AG04450 (cell line): ENCODE results near the gene MARVELD1. TPM values are rescaled to one million over a fixed set of nuclear protein-coding genes. Genes with fewer than 3 reads are reported as not detected.

Experiments
- CTCF ChIA-PET: fragments of 300-600, 350-600 bp; formaldehyde crosslinking; extraction: SDS; loops from one replicate; lab custom pipeline; 2022; ENCODE audit warnings: antibody characterized with exemption, inconsistent platforms; lab: Charles Lee
- POLR2A ChIA-PET: fragments of 350-600 bp; formaldehyde crosslinking; extraction: SDS; loops from one replicate; lab custom pipeline; 2021; ENCODE audit warnings: antibody characterized with exemption, inconsistent platforms; lab: Yijun Ruan, JAX
- DNase-seq: peaks from one replicate; pipeline ENCODE4 v3.0.0-alpha.2; 2011; ENCODE audit warnings: low read depth, low spot score
- H3K27ac ChIP-seq: one replicate; pipeline ENCODE4 v1.5.1; 2012; ENCODE audit warnings: low read depth, low read length, control low read depth
- H3K27me3 ChIP-seq: one replicate; pipeline ENCODE4 v1.6.0; 2012; ENCODE audit warnings: low read length; ENCODE audit not compliant: control insufficient read depth, insufficient read depth
- H3K4me3 ChIP-seq: 2 replicates; pipeline ENCODE4 v1.5.1; 2011; ENCODE audit warnings: mild to moderate bottlenecking, low read depth, low read length, control low read depth
- H3K9me3 ChIP-seq: 2 replicates; pipeline ENCODE4 v1.5.1; 2012; ENCODE audit warnings: low read length; ENCODE audit not compliant: control insufficient read depth, insufficient read depth
- polyA plus RNA-seq: library from polyadenylated mRNA; depleted of rRNA; stranded (reverse); fragments of >200 nt; gene quantifications from 2 replicates; pipeline ENCODE4 v1.2.3, GENCODE V29; 2011; rRNA removed
- TF ChIP-seq, protein P1 (sequence below): IDR thresholded peaks from 2 replicates; pipeline ENCODE4 v1.5.1; 2011; ENCODE audit warnings: low read depth, low read length, control low read depth, inconsistent platforms

Gene MARVELD1
- polyA plus RNA-seq, 1 experiment, result 76.2 TPM

DNA sequence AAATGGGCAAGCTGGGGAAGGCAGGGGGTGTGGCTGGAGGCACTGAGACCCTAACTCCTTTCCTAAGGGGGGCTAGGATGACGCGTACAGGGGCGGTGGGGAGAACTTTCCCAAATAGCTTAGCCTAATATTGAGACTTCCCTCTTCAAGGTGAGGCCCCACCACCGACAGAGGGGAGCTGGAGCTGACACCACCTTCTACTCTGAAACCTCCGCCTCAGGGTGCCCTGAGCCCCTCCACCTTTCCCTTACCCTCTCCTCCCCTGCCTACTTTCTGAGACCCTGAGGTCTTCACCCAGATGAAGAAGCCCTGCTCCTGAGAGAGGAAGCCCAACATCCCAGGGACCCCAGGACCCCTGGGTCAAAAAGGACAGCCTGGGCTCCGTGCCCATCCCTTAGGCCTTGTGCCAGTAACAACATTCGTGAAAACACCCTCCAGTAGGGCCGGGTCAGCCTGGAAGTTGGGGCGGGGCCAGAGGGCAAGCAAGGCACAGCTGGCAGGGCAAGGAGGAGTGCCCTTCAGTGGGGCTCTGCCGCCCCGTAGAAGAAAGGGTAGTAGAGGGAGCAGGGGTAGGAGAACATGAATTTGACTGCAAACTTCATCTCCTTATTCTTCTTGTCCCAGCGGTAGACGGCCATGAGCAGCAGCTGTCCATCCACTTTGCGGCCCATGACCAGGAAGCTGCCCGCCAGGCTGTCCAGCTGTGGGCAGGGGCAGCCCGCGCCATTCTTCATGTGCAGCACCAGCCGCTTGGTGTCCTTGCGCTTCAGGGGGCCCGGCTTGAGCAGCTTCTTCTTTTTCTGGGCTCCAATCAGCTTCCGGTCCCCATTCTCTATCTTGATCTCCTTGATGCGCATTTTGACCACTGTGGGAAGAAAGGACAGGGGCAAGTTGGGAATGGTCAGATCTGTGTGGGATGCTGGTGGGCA, 53.7 kb downstream of the MARVELD1 start:
- CTCF ChIA-PET, result interaction anchor here (1.0 kb wide), 1 partner anchor 25 kb away, joined by 3 read pairs; no protein-coding TSS in a partner anchor
- Histone ChIP-seq H3K27me3 (peaks cover 22% of the 10 kb centered on the region), H3K27ac (no peak overlapping the region), H3K4me3 (no peak overlapping the region), H3K9me3 (no peaks in the 10 kb centered on the region)
- no peak for DNase-seq
- POLR2A ChIA-PET, result no interaction called here
- TF ChIP-seq, protein P1, sequence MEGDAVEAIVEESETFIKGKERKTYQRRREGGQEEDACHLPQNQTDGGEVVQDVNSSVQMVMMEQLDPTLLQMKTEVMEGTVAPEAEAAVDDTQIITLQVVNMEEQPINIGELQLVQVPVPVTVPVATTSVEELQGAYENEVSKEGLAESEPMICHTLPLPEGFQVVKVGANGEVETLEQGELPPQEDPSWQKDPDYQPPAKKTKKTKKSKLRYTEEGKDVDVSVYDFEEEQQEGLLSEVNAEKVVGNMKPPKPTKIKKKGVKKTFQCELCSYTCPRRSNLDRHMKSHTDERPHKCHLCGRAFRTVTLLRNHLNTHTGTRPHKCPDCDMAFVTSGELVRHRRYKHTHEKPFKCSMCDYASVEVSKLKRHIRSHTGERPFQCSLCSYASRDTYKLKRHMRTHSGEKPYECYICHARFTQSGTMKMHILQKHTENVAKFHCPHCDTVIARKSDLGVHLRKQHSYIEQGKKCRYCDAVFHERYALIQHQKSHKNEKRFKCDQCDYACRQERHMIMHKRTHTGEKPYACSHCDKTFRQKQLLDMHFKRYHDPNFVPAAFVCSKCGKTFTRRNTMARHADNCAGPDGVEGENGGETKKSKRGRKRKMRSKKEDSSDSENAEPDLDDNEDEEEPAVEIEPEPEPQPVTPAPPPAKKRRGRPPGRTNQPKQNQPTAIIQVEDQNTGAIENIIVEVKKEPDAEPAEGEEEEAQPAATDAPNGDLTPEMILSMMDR, result no peak

Other genes with a start within 250 kb of the MARVELD1 start
- 71.5 and 80.2 TPM in 2 replicates for gene MMS19, start 215.3 kb upstream of the MARVELD1 start, polyA plus RNA-seq
- gene UBTD1, start 214.8 kb upstream of the MARVELD1 start, polyA plus RNA-seq, result 15.5 and 20.3 TPM in 2 replicates
- 0.05 and 0.06 TPM in 2 replicates for gene ANKRD2, start 141.0 kb upstream of the MARVELD1 start, polyA plus RNA-seq
- 0.41 and 0.53 TPM in 2 replicates for gene HOGA1, start 129.3 kb upstream of the MARVELD1 start, polyA plus RNA-seq
- gene C10orf62, start 124.0 kb upstream of the MARVELD1 start, polyA plus RNA-seq, result not detected in 2 replicates
- gene MORN4, start 80.2 kb upstream of the MARVELD1 start, polyA plus RNA-seq, result 14.4 and 16.0 TPM in 2 replicates
- 35.6 and 36.1 TPM in 2 replicates for gene PI4K2A, start 73.1 kb upstream of the MARVELD1 start, polyA plus RNA-seq
- 26.5 and 36.9 TPM in 2 replicates for gene AVPI1, start 26.5 kb upstream of the MARVELD1 start, polyA plus RNA-seq
- 11.1 and 13.5 TPM in 2 replicates for gene ZFYVE27, start 23.4 kb downstream of the MARVELD1 start, polyA plus RNA-seq
- not detected in 2 replicates for gene SFRP5, start 58.3 kb downstream of the MARVELD1 start, polyA plus RNA-seq
- gene GOLGA7B, start 136.1 kb downstream of the MARVELD1 start, polyA plus RNA-seq, result not detected in 2 replicates